Breast epithelium (tissue), 4 donors: Measurements from ENCODE around the gene ATP2B2. TPM values are rescaled to one million over a fixed set of nuclear protein-coding genes. Genes with fewer than 3 reads are reported as not detected.

Source experiments
- DNase-seq, 2 donors: peaks; one replicate each; pipeline ENCODE4 v3.0.0-alpha.2; 2019; ENCODE audit warnings: low spot score in 2 of 2
- H3K27ac ChIP-seq, 2 donors: fragments of 200-600 bp; sonication (generic) in 1 of 2; one replicate each; pipeline ENCODE4 v1.5.1; 2016 to 2019; ENCODE audit warnings: mild to moderate bottlenecking in 1 of 2
- H3K27me3 ChIP-seq, 2 donors: fragments of 200-600 bp; sonication (generic) in 1 of 2; one replicate each; pipeline versions ENCODE4 v1.5.1 to v1.6.0; 2017 to 2019; ENCODE audit warnings: control low read depth in 1 of 2, mild to moderate bottlenecking in 1 of 2
- H3K36me3 ChIP-seq: fragments of 200-600 bp; one replicate; pipeline ENCODE4 v1.5.1; 2019
- H3K4me1 ChIP-seq, 2 donors: fragments of 200-600 bp; sonication (generic); one replicate each; pipeline ENCODE4 v1.5.1; 2016 to 2019; ENCODE audit warnings: control low read depth in 1 of 2
- H3K4me3 ChIP-seq, 3 donors: fragments of 200-600 bp; sonication (generic); 1 replicate in 2 of 3; 2 replicates in 1 of 3; pipeline ENCODE4 v1.5.1; 2016 to 2019; ENCODE audit warnings: mild to moderate bottlenecking in 3 of 3, moderate library complexity in 2 of 3
- H3K9me3 ChIP-seq, 2 donors: fragments of 200-600 bp; sonication (generic) in 1 of 2; one replicate each; pipeline ENCODE4 v1.5.1; 2016 to 2019; ENCODE audit warnings: control low read depth in 1 of 2
- CTCF ChIP-seq, 3 donors: fragments of 450-650 bp; IDR thresholded peaks; one replicate each; pipeline ENCODE4 v1.5.1; 2016 to 2017; ENCODE audit warnings: antibody characterized with exemption in 3 of 3, mild to moderate bottlenecking in 3 of 3, moderate library complexity in 3 of 3
- POLR2A ChIP-seq: fragments of 450-650 bp; IDR thresholded peaks from one replicate; pipeline ENCODE4 v1.6.1; 2016; ENCODE audit warnings: antibody characterized with exemption, mild to moderate bottlenecking, moderate library complexity
- POLR2AphosphoS5 ChIP-seq, 3 donors: sonication (generic); formaldehyde crosslinking; IDR thresholded peaks; one replicate each; pipeline ENCODE4 v1.6.1; 2017; ENCODE audit warnings: antibody characterized with exemption in 3 of 3
- intact Hi-C: fragments of 100-400 bp; cut with DNase I; formaldehyde crosslinking; loops from one replicate; pipeline ENCODE4 v1.15.1; 2023; ENCODE audit warnings: low total_unique reads
- total RNA-seq, 3 donors: library from RNA; depleted of rRNA; stranded (reverse); fragments of >200 nt; gene quantifications; one replicate each; pipeline ENCODE4 v1.1.0, GENCODE V29; 2016

ATP2B2 gene
- total RNA-seq, 3 donors from 2014 or later: under 0.01 to 0.15 TPM; not detected in 1

GRCh38 chr3:10450494-10451440 is 54.6 kb downstream of the ATP2B2 start:
- TF ChIP-seq CTCF (IDR thresholded peaks at IDR 0.05) (no peak), POLR2A (no peak), POLR2AphosphoS5 (IDR thresholded peaks at IDR 0.05) (no peak)
- no peak overlapping the region for H3K27ac ChIP-seq
- peaks cover 0 to 34% of the 10 kb centered on the region in 2 donors for H3K27me3 ChIP-seq
- no peak overlapping the region for H3K4me3 ChIP-seq
- H3K36me3 ChIP-seq: no peaks in the 10 kb centered on the region
- no peaks in the 10 kb centered on the region for H3K9me3 ChIP-seq
- intact Hi-C loops: no loop called here
- H3K4me1 ChIP-seq: no peaks in the 10 kb centered on the region
- DNase-seq: no peak

- H3K36me3 ChIP-seq: no peaks in the 10 kb centered on the region
- no peaks in the 10 kb centered on the region for H3K4me1 ChIP-seq
- intact Hi-C loops: no loop called here
Observed at GRCh38 chr3:10449436-10449835, 56.0 kb downstream of the ATP2B2 start.

GRCh38 chr3:10448544-10448943 is 56.8 kb downstream of the ATP2B2 start:
- H3K27me3 ChIP-seq: peaks cover 0 to 34% of the 10 kb centered on the region in 2 donors
- no peaks in the 10 kb centered on the region for H3K36me3 ChIP-seq
- no peaks in the 10 kb centered on the region for H3K9me3 ChIP-seq
- no peak overlapping the region for H3K4me3 ChIP-seq
- intact Hi-C loops: no loop called here
- TF ChIP-seq POLR2A: no peak
- TF ChIP-seq POLR2AphosphoS5 (IDR thresholded peaks at IDR 0.05): no peak
- no peak for TF ChIP-seq CTCF (IDR thresholded peaks at IDR 0.05)
- no peak overlapping the region for H3K27ac ChIP-seq
- no peak for DNase-seq
- no peaks in the 10 kb centered on the region for H3K4me1 ChIP-seq

More at GRCh38 chr3:10449436-10449835, 56.0 kb downstream of the ATP2B2 start:
- DNase-seq: no peak
- no peak for TF ChIP-seq POLR2AphosphoS5 (IDR thresholded peaks at IDR 0.05)
- no peak for TF ChIP-seq CTCF (IDR thresholded peaks at IDR 0.05)
- TF ChIP-seq POLR2A: no peak
- H3K27ac ChIP-seq: no peak overlapping the region
- peaks cover 0 to 34% of the 10 kb centered on the region in 2 donors for H3K27me3 ChIP-seq
- H3K4me3 ChIP-seq: no peak overlapping the region
- no peaks in the 10 kb centered on the region for H3K9me3 ChIP-seq

GRCh38 chr3:10447527-10448260 is 57.7 kb downstream of the ATP2B2 start:
- TF ChIP-seq POLR2AphosphoS5 (IDR thresholded peaks at IDR 0.05) (no peak), POLR2A (no peak), CTCF (IDR thresholded peaks at IDR 0.05) (no peak)
- H3K4me1 ChIP-seq: no peaks in the 10 kb centered on the region
- intact Hi-C loops: no loop called here
- no peak overlapping the region for H3K27ac ChIP-seq
- H3K36me3 ChIP-seq: no peaks in the 10 kb centered on the region
- no peaks in the 10 kb centered on the region for H3K9me3 ChIP-seq
- no peak for DNase-seq
- no peak overlapping the region for H3K4me3 ChIP-seq
- H3K27me3 ChIP-seq: peaks cover 0 to 30% of the 10 kb centered on the region in 2 donors

- H3K9me3 ChIP-seq: no peaks in the 10 kb centered on the region
- no peaks in the 10 kb centered on the region for H3K4me1 ChIP-seq
- no peak overlapping the region for H3K4me3 ChIP-seq
- TF ChIP-seq POLR2A (no peak), POLR2AphosphoS5 (IDR thresholded peaks at IDR 0.05) (no peak), CTCF (IDR thresholded peaks at IDR 0.05) (no peak)
- H3K27ac ChIP-seq: no peak overlapping the region
- H3K36me3 ChIP-seq: no peaks in the 10 kb centered on the region
- H3K27me3 ChIP-seq: peaks cover 0 to 25% of the 10 kb centered on the region in 2 donors
- DNase-seq: no peak
- intact Hi-C loops: no loop called here
Observed at GRCh38 chr3:10447110-10447509, 58.3 kb downstream of the ATP2B2 start.
